ENCODE measurements around the gene CHD9NB.

Gene CHD9NB

DNA sequence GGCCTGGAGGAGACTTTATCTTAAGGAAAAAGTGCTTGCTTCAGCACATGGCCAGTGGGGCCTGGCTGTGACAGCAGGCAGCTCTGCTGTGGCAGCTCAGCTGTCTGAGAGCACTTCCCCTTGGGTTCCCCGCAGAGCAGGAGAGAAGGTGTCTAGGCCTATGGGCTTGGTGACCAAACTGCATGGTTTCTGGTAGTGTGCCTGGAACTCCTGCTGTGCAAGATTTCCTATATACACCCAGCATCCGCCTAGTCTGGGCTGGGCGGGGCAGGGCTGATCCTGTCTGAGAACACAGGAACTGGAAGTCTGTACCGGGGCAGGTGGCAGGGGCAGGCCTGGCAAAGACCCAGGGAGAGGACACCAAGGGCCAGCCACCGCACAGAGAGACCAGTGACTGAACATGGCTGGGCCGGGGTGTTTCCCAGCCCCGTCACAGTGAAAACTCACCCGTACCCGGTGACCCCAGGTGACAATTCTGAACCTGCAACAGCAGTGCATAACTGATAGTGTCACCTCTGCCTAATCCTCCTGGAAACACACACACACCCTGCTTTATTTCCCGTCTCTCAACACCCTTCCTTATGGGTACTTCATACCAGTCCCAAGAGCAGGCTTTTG is 41.4 kb upstream of the CHD9NB start:
- H3K4me3 ChIP-seq (replicated peaks; ENCODE audit: low read depth, low read length): no peak overlapping the region
- TF ChIP-seq, protein P1, sequence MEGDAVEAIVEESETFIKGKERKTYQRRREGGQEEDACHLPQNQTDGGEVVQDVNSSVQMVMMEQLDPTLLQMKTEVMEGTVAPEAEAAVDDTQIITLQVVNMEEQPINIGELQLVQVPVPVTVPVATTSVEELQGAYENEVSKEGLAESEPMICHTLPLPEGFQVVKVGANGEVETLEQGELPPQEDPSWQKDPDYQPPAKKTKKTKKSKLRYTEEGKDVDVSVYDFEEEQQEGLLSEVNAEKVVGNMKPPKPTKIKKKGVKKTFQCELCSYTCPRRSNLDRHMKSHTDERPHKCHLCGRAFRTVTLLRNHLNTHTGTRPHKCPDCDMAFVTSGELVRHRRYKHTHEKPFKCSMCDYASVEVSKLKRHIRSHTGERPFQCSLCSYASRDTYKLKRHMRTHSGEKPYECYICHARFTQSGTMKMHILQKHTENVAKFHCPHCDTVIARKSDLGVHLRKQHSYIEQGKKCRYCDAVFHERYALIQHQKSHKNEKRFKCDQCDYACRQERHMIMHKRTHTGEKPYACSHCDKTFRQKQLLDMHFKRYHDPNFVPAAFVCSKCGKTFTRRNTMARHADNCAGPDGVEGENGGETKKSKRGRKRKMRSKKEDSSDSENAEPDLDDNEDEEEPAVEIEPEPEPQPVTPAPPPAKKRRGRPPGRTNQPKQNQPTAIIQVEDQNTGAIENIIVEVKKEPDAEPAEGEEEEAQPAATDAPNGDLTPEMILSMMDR (IDR thresholded peaks at IDR 0.05; ENCODE audit: low read length, missing control alignments): no peak
- DNase-seq (ENCODE audit: low read depth): no peak

DNA sequence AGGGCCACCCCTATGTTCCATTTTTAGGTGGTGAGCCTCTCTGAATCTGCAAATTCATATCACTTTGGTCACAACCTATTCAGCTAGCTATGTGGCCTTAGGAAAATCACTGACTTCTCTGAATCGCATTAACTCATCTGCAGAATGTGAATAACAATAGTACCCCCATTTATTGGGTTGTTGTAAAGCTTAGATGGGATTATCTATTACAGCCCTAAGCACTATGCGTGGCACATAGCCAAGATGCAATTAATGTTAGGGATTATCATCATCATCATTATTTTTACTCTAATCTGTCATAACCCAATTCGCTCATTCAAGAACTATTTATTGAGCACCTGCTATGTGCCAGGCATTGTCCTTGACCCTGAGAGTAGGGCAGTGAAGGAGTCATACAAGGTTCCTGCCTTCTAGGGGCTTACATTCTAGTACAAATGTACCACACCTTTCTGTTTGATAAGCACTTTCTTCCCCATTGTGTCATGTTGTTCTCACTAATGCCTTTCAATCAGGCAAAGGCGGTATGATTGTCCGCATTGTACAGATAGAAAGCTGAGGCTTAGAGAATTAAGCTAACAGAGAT is 40.6 kb upstream of the CHD9NB start:
- TF ChIP-seq, protein P1 (IDR thresholded peaks at IDR 0.05; ENCODE audit: low read length, missing control alignments): no peak
- DNase-seq (ENCODE audit: low read depth): no peak
- H3K4me3 ChIP-seq (replicated peaks; ENCODE audit: low read depth, low read length): no peak overlapping the region

- no peak for DNase-seq (ENCODE audit: low read depth)
- H3K4me3 ChIP-seq (replicated peaks; ENCODE audit: low read depth, low read length): no peak overlapping the region
- TF ChIP-seq, protein P1 (IDR thresholded peaks at IDR 0.05; ENCODE audit: low read length, missing control alignments): no peak
These were observed 39.6 kb upstream of the CHD9NB start for GRCh38 chr16:53092284-53092683.

DNA sequence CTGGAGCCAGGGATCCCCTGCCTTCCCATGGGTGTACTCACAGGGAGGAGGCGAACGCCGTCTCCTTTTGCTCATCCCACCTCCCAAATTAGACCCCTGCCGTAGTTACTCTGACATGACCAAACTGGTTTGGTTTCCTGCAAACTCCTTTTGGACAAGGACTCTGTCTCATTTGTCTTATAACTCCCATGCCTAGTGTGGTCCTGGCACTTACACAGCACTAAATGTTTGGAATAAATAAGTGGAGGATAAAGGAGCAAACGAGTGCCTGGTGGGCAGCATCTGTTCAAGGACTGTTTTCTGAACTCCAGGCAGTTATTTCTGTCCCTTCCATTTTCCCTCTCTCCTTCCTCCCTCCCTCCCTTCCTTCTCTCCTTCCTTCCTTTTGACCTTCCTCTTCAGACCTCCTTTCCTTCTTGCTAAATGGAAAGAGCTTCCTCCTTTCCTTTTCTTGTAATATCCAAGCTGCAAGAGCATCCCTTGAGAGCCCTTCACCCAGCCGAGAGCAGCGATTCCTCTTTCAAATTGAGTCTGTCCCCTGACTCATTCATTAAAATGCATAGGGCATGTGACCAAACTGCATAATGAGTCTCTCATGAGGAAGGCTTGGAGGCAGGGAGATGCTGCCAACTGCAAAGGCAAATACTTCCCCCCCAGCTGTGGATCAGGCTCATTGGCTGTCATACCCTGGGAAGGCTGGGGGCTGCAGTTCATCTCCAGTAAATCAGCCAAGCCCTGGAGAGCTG is 38.9 kb upstream of the CHD9NB start:
- peak; percentile 92 for DNase-seq (ENCODE audit: low read depth)
- H3K4me3 ChIP-seq (replicated peaks; ENCODE audit: low read depth, low read length): peak overlapping the region; percentile 29
- TF ChIP-seq, protein P1 (IDR thresholded peaks at IDR 0.05; ENCODE audit: low read length, missing control alignments): no peak

DNA sequence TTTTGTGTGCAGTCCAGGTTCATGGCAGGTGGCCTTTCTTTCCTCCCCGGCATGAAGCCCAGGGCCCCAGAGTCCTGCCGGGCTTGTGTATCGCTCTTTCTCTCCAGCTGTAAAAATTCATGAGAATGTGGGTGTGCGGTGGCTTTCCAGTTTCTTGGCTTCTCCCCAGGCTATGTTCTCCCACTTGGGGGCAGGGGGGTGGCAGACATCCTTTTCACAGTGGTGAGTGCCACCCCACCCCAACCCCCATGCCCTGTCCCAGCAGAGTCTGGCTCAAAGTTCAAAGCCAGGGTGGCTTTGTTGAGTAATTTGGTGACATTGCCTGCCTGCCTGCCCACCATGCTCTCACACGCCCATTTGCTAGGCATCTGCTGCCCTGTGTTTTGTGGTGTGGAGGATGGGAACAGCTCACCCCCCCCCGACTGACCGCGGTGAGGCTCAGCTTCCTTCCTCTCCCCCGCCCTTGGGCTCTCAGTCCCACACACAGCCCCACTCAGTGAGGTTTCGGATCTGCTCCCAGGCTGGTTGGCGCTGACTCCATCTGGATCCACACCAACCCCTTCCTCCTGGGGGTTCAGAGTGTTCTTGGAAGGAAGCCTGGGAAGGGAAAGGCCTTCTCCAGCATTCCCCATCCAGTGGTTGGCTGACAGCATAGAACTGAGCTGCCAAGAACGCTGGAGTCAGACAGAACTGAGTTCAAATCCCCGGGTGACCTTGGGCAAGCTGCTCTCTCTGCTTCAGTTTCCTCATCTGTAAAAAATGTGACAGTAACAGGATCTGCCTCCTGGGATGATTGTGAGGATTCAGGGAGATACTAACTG is 38.1 kb upstream of the CHD9NB start:
- TF ChIP-seq, protein P1 (IDR thresholded peaks at IDR 0.05; ENCODE audit: low read length, missing control alignments): no peak
- H3K4me3 ChIP-seq (replicated peaks; ENCODE audit: low read depth, low read length): peak overlapping the region; percentile 29
- peak; percentile 100 for DNase-seq (ENCODE audit: low read depth)

DNA sequence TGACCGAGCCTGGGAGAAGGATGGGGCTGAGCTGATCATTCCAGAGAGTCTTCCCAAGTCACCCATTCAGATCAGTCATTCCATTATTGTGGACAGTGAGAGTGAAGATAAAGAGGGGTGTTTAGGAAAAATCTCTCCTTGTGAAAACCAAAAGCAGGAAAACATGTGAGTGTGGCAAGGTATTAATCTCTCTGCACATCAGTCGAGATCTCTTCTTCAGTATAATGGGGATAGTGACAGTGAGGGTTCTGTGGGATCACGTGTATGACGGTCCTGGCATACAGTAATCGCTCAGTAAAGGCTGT is 37.5 kb upstream of the CHD9NB start:
- H3K4me3 ChIP-seq (replicated peaks; ENCODE audit: low read depth, low read length): peak overlapping the region; percentile 7
- TF ChIP-seq, protein P1 (IDR thresholded peaks at IDR 0.05; ENCODE audit: low read length, missing control alignments): no peak
- no peak for DNase-seq (ENCODE audit: low read depth)

All from fibroblast of pulmonary artery (primary cell).